Body of pancreas (tissue), 4 donors: ENCODE data around the gene GPANK1.

Experiments
- POLR2A ChIP-seq, 3 donors: fragments of 450-650 bp; IDR thresholded peaks; one replicate each; pipeline ENCODE4 v1.6.1; 2016; ENCODE audit warnings: antibody characterized with exemption in 3 of 3, mild to moderate bottlenecking in 2 of 3
- TF ChIP-seq, protein P1 (sequence below), 7 experiments: fragments of 450-650 bp in 4 of 7; fragments of 200-600 bp in 3 of 7; sonication (generic) in 3 of 7; IDR thresholded peaks; one replicate each; pipeline ENCODE4 v1.5.1; 2016 to 2019; ENCODE audit warnings: antibody characterized with exemption in 7 of 7

DNA sequence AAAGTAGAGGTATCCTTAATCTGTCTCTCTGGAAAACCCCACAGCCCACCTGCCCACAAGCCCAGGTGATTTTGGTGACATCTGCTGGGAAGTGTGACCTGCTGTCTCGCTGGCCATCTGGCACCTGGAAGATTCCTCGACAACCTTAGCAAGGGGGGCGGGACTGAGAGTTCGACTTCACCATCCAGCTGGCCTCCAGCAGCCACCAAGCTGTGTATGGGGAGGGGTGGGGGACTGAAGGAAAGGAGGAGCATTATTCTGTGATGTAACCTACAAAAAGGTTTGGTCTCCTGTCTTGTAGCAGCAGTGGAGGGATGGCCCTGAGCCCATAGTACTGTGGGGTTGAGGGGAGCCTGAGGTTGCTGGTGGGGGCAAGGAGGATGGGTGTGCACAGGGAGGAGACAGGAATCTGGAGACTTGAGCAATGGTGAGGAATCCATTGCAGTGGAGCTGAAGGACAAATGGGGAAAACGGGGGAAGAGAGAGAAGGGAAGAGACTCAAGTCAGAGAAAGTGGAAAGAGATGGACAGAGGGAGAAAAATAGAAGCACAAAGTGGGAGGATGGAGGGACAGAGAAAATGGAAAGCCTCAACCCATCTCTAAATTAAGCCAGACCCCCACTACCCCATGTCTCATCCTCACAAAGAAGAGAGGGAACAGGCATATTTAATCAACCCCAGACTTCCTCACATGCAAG is 45.9 kb upstream of the GPANK1 start:
- TF ChIP-seq, protein P1, sequence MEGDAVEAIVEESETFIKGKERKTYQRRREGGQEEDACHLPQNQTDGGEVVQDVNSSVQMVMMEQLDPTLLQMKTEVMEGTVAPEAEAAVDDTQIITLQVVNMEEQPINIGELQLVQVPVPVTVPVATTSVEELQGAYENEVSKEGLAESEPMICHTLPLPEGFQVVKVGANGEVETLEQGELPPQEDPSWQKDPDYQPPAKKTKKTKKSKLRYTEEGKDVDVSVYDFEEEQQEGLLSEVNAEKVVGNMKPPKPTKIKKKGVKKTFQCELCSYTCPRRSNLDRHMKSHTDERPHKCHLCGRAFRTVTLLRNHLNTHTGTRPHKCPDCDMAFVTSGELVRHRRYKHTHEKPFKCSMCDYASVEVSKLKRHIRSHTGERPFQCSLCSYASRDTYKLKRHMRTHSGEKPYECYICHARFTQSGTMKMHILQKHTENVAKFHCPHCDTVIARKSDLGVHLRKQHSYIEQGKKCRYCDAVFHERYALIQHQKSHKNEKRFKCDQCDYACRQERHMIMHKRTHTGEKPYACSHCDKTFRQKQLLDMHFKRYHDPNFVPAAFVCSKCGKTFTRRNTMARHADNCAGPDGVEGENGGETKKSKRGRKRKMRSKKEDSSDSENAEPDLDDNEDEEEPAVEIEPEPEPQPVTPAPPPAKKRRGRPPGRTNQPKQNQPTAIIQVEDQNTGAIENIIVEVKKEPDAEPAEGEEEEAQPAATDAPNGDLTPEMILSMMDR (IDR thresholded peaks at IDR 0.05) = no peak
- TF ChIP-seq POLR2A (IDR thresholded peaks at IDR 0.05) = no peak
